Measurements from ENCODE around the gene CDV3. TPM values are rescaled to one million over a fixed set of nuclear protein-coding genes. Genes with fewer than 3 reads are reported as not detected.
A peak's percentile ranks its signal among the peaks of the same experiment; 100 is the strongest.

The CDV3 gene
- total RNA-seq, 1 experiment from 2014 or later = 96.8 TPM

GRCh38 chr3:133568294-133569014 is 5.0 kb upstream of the CDV3 start:
- DNase-seq (ENCODE audit: low read depth) = peak; percentile 93

GRCh38 chr3:133570139-133570936 is 3.1 kb upstream of the CDV3 start:
- peak; percentile 80 for DNase-seq (ENCODE audit: low read depth)

- peak; percentile 64 for DNase-seq (ENCODE audit: low read depth)
Observed at GRCh38 chr3:133570937-133571320, 2.6 kb upstream of the CDV3 start.

- peak; percentile 62 for DNase-seq (ENCODE audit: low read depth)
Observed at GRCh38 chr3:133572158-133573053, 1.1 kb upstream of the CDV3 start.

- DNase-seq (ENCODE audit: low read depth) = peak; percentile 100
Observed at GRCh38 chr3:133573054-133573628, 345 bp upstream of the CDV3 start.

- peak; percentile 74 for DNase-seq (ENCODE audit: low read depth)
Observed at GRCh38 chr3:133574260-133574881, 885 bp downstream of the CDV3 start.

GRCh38 chr3:133575086-133575485 is 1.6 kb downstream of the CDV3 start:
- DNase-seq (ENCODE audit: low read depth) = no peak

- DNase-seq (ENCODE audit: low read depth) = no peak
Observed at GRCh38 chr3:133576169-133576568, 2.7 kb downstream of the CDV3 start.

GRCh38 chr3:133578548-133579191 is 5.2 kb downstream of the CDV3 start:
- peak; percentile 51 for DNase-seq (ENCODE audit: low read depth)

- DNase-seq (ENCODE audit: low read depth) = no peak
Observed at GRCh38 chr3:133583396-133583795, 9.9 kb downstream of the CDV3 start.

- no peak for DNase-seq (ENCODE audit: low read depth)
Observed at GRCh38 chr3:133588035-133588434, 14.5 kb downstream of the CDV3 start.

- no peak for DNase-seq (ENCODE audit: low read depth)
Observed at GRCh38 chr3:133588784-133589465, 15.4 kb downstream of the CDV3 start.

GRCh38 chr3:133589503-133589902 is 16.0 kb downstream of the CDV3 start:
- DNase-seq (ENCODE audit: low read depth) = no peak

- DNase-seq (ENCODE audit: low read depth) = peak; percentile 65
Observed at GRCh38 chr3:133591271-133591742, 17.8 kb downstream of the CDV3 start.

- no peak for DNase-seq (ENCODE audit: low read depth)
Observed at GRCh38 chr3:133592843-133593242, 19.4 kb downstream of the CDV3 start.

GRCh38 chr3:133593243-133593642 is 19.8 kb downstream of the CDV3 start:
- no peak for DNase-seq (ENCODE audit: low read depth)

GRCh38 chr3:133595341-133595740 is 21.9 kb downstream of the CDV3 start:
- DNase-seq (ENCODE audit: low read depth) = peak; percentile 34

GRCh38 chr3:133598405-133598804 is 24.9 kb downstream of the CDV3 start:
- DNase-seq (ENCODE audit: low read depth) = no peak

- no peak for DNase-seq (ENCODE audit: low read depth)
Observed at GRCh38 chr3:133599280-133599679, 25.8 kb downstream of the CDV3 start.

- DNase-seq (ENCODE audit: low read depth) = no peak
Observed at GRCh38 chr3:133600572-133601081, 27.1 kb downstream of the CDV3 start.
